ENCODE results near the gene WASHC1. TPM values are rescaled to one million over a fixed set of nuclear protein-coding genes. Genes with fewer than 3 reads are reported as not detected.
"Not testable (repeated sequence)": the region's sequence is repeated elsewhere in the genome, so short reads cannot be mapped to it uniquely, and the experiment has no call there.

Gene WASHC1
- 4.4 and 6.1 TPM in 2 replicates for total RNA-seq (2014; rRNA removed; shearing (Covaris generic))

GRCh38 chr9:29356-29755, at the start of gene WASHC1:
Gene WASHC1, minus strand, starts transcription at chr9:29456. Its CDS starts 4,457 bp downstream, at chr9:24999.
- DNase-seq (ENCODE audit: low spot score) = not testable (repeated sequence)

DNA sequence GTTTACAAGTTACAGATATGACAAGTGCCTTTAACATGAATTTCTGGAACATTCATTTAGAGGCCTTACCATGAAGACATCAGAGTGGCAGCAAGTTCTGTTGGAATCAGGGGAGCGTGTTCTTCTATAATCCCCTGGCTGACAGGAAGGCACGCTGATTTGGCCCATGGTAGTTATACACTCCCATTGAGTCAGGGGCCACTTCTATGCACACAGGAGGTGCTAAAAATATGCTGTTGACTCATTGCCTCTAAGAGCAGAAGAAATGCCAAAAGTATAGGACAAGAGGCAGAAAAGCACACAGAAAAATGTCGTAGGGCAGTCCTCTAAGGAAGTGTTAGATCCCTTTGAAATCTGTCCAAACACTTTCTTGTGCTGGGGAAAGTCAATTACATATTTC, 49.1 kb upstream of the WASHC1 start:
- DNase-seq (ENCODE audit: low spot score) = not testable (repeated sequence)

DNA sequence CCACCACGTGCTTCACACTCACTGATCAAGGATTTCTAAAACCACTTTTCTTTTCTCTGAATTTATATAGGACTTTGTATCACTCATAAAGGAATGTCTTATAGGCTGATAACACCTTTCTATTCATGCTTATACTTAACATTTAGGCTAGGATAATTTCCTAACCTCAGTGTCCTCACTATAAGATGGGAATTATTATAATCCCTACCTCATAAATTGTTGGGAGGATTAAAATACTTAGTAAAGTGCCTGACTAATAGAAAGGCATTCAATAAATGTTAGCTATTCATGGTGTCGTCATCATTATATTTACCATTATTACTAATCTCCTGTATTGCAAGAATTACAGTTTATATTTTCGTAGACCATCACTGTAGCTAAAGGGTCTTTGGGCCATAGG, 47.1 kb upstream of the WASHC1 start:
- DNase-seq (ENCODE audit: low spot score) = not testable (repeated sequence)

- not testable (repeated sequence) for DNase-seq (ENCODE audit: low spot score)
Measured at GRCh38 chr9:73900-74525, 44.8 kb upstream of the WASHC1 start.

GRCh38 chr9:73076-73899, 44.0 kb upstream of the WASHC1 start:
- DNase-seq (ENCODE audit: low spot score) = not testable (repeated sequence)

DNA sequence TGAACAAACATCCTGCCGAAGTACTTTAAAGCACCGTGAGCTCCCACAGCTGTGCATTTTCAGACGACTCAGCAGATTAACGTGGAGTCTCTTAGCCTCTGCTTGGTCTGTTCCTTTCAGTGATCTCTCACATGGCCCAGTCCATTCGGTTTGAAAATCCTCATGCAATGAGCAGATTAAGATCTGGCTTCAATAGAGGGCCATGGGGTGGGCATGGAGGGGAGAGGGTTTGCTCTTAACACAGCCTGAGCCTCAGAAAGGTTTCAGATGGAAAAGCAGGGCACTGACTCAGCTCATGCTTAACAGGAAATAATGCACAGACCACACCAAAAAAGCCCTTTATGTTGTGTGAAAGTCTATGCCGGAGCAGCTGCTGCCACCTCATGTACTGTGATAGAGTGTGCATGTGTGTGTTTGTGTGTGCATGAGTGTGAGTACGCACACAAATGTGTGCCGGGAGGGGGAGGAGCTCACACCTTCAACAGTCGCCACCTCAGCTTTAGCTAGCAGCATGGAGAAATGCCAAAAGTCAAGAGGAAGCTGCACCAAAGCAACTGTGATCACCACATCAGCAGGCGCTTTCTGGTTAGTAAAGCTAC, 33.9 kb upstream of the WASHC1 start:
- not testable (repeated sequence) for DNase-seq (ENCODE audit: low spot score)

- not testable (repeated sequence) for DNase-seq (ENCODE audit: low spot score)
Measured at GRCh38 chr9:52678-53077, 23.4 kb upstream of the WASHC1 start.

DNA sequence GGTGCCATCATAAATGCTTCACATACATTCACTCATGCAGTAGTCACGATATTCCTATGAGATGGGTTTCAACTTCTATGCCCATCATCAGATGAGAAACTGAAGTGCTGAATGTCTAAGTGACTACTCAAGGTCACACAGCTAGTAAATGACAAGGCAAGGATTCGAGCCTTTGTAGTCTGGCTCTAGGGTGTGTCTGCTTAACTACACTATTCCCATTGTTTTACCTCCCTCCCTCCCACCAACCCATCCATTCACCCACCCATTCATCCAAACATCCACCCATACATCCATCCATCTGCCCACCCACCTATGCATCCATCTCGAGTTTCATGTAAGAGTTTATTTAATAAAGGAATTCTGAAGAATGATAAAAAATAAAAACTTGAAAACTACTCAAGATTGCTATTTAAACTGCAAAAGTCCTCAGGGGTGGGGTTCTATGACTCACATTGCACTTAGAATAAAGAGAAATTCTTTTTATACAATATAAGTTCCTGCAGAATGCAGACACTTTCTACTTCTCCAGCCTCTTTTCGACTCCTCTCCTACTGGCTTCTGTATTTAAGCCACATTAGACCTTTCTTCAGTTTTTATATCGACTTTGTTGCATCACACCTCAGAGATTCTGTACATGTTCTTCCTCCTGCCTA, 19.1 kb upstream of the WASHC1 start:
- DNase-seq (ENCODE audit: low spot score) = not testable (repeated sequence)

- DNase-seq (ENCODE audit: low spot score) = not testable (repeated sequence)
Measured at GRCh38 chr9:46639-47271, 17.5 kb upstream of the WASHC1 start.

GRCh38 chr9:46164-46563, 16.9 kb upstream of the WASHC1 start:
- DNase-seq (ENCODE audit: low spot score) = not testable (repeated sequence)

DNA sequence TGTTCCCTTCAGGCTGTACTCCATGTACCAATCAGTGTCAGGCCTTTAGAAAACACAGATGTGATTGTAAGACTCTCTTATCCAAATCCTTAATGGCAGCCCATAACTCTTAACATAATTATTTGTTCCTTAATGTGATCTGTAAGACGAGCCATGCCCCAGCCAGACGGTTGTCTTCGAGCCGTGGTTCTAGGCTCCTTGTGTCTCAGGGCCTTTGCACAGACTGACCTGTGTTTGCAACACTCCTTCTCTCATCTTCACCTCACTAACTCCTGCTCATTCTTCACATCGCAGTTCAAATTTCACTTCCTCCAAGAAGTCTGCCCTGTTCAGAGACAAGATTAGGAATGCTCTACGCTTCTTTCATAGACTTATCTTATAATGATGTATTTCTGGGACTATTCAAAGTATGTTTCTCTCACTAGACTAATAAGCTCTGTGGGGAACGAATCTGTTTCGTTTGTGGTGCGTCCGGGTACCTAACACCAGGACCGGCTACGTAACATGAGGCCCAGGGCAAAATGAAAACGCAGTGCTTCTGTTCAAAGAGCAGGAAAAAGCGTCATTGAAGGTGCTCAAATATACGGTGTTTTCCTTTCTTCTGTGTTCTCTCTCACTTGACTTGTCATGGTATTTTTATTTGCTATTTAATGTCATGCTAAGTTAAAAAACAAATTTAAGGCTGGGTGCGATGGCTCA, 16.1 kb upstream of the WASHC1 start:
- DNase-seq (ENCODE audit: low spot score) = not testable (repeated sequence)

- not testable (repeated sequence) for DNase-seq (ENCODE audit: low spot score)
Measured at GRCh38 chr9:44416-44815, 15.2 kb upstream of the WASHC1 start.

DNA sequence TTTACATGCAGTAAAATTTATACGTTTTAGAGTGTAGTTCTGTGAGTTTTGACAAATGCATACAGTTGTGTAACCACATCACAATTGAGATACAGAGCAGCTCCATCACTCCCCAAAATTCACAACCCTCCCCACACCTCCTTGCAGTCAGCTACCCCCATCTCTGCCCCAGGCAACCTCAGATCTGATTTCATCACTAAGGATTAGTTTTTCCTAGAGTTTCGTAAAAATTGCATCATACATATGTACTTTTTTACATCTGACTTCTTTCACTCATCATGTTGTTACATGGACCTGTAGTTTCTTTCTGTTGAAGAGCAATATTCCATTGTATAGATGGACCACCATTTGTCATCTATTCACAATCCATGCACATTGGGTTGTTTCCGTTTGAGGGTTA, 14.4 kb upstream of the WASHC1 start:
- not testable (repeated sequence) for DNase-seq (ENCODE audit: low spot score)

- DNase-seq (ENCODE audit: low spot score) = not testable (repeated sequence)
Measured at GRCh38 chr9:43116-43515, 13.9 kb upstream of the WASHC1 start.

DNA sequence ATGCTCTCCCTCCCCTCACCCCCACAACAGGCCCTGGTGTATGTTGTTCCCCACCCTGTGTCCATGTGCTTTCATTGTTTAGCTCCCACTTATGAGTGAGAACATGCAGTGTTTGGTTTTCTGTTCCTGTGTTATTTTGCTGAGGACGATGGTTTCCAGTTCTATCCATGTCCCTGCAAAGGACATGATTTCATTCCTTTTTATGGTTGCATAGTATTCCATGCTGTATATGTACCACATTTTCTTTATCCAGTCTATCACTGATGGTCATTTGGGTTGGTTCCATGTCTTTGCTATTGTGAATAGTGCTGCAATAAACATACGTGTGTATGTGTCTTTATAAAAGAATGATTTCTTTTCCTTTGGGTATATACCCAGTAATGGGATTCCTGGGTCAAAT, 12.6 kb upstream of the WASHC1 start:
- not testable (repeated sequence) for DNase-seq (ENCODE audit: low spot score)

DNA sequence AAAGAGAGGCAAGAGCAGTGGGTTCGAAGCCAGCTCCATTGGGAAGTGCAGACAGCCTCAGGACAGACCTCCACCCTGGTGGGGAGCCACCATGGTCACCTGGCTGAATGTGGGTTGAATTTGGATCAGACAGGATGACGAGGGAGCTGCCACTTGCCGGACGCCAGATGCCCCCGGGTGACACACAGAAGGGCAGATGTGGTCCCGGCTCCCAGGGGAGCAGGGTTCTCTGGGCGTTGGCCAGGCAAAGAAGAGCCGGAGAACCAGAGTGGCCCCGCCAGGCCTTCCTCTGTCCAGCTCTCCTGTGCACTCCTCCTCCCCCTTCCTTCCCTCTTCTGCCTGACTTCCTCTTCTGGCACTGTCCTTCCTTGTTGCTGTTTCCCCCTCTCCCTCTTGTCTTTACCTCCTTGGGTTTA, 12.0 kb upstream of the WASHC1 start:
- not testable (repeated sequence) for DNase-seq (ENCODE audit: low spot score)

- not testable (repeated sequence) for DNase-seq (ENCODE audit: low spot score)
Measured at GRCh38 chr9:32308-32707, 3.1 kb upstream of the WASHC1 start.

DNA sequence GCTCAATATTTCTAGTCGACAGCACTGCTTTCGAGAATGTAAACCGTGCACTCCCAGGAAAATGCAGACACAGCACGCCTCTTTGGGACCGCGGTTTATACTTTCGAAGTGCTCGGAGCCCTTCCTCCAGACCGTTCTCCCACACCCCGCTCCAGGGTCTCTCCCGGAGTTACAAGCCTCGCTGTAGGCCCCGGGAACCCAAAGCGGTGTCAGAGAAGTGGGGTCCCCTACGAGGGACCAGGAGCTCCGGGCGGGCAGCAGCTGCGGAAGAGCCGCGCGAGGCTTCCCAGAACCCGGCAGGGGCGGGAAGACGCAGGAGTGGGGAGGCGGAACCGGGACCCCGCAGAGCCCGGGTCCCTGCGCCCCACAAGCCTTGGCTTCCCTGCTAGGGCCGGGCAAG, 481 bp downstream of the WASHC1 start:
- DNase-seq (ENCODE audit: low spot score) = not testable (repeated sequence)

DNA sequence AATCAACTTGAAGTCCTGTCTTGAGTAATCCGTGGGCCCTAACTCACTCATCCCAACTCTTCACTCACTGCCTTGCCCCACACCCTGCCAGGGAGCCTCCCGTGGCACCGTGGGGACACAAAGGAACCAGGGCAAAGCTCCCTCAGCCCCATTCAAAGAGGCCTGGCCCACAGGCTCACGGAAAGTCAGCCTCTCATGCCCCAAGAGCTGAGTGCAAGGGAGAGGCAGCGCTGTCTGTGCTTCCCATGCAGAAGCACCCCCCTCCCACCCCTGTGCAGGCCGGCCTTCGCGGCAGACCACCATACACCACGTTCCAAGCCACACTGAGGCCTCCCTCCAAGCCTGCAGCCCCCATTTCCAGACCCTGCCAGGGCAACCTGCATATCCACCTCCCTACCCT, 7.6 kb downstream of the WASHC1 start:
- DNase-seq (ENCODE audit: low spot score) = not testable (repeated sequence)

GRCh38 chr9:16875-17274, 12.4 kb downstream of the WASHC1 start:
- DNase-seq (ENCODE audit: low spot score) = not testable (repeated sequence)

Data from A172 (cell line).